Transverse colon (tissue), 4 donors: ENCODE data around the gene SPTBN5. TPM values are rescaled to one million over a fixed set of nuclear protein-coding genes. Genes with fewer than 3 reads are reported as not detected.

Source experiments
- DNase-seq: peaks from one replicate; pipeline ENCODE4 v3.0.0-alpha.2; 2019
- H3K27ac ChIP-seq, 4 donors: fragments of 200-600 bp; sonication (generic); 2 replicates each; pipeline ENCODE4 v1.5.1; 2016 to 2018; ENCODE audit warnings: inconsistent platforms in 4 of 4
- H3K27me3 ChIP-seq: fragments of 200-600 bp; sonication (generic); 2 replicates; pipeline ENCODE4 v1.5.1; 2017; ENCODE audit warnings: inconsistent platforms
- H3K36me3 ChIP-seq, 4 donors: fragments of 200-600 bp; sonication (generic); 2 replicates each; pipeline ENCODE4 v1.5.1; 2017 to 2019; ENCODE audit warnings: inconsistent platforms in 4 of 4
- H3K4me1 ChIP-seq, 4 donors: fragments of 200-600 bp; sonication (generic); 2 replicates each; pipeline ENCODE4 v1.5.1; 2017 to 2020; ENCODE audit warnings: inconsistent platforms in 4 of 4
- H3K4me3 ChIP-seq, 4 donors: fragments of 200-600 bp; sonication (generic); 1 replicate in 1 of 4; 2 replicates in 3 of 4; pipeline versions ENCODE4 v1.5.1 to v1.6.1; 2017 to 2019; ENCODE audit warnings: inconsistent platforms in 4 of 4
- H3K9me3 ChIP-seq, 2 donors: fragments of 200-600 bp; sonication (generic); 2 replicates each; pipeline ENCODE4 v1.5.1; 2017 to 2019; ENCODE audit warnings: inconsistent platforms in 2 of 2
- CTCF ChIP-seq, 5 experiments: fragments of 200-600 bp in 3 of 5; fragments of 450-650 bp in 2 of 5; sonication (generic) in 3 of 5; IDR thresholded peaks; 1 replicate in 2 of 5; 2 replicates in 3 of 5; pipeline ENCODE4 v1.5.1; 2016 to 2017; ENCODE audit warnings: antibody characterized with exemption in 5 of 5, inconsistent platforms in 3 of 5, mild to moderate bottlenecking in 2 of 5, moderate library complexity in 1 of 5
- EP300 ChIP-seq: sonication (generic); formaldehyde crosslinking; IDR thresholded peaks from one replicate; pipeline ENCODE4 v1.6.1; 2017; ENCODE audit warnings: antibody characterized with exemption, low read depth
- POLR2A ChIP-seq: fragments of 450-650 bp; IDR thresholded peaks from one replicate; pipeline ENCODE4 v1.6.1; 2016; ENCODE audit warnings: antibody characterized with exemption, mild to moderate bottlenecking, moderate library complexity
- POLR2AphosphoS5 ChIP-seq, 3 donors: sonication (generic); formaldehyde crosslinking; IDR thresholded peaks; one replicate each; pipeline ENCODE4 v1.6.1; 2016; ENCODE audit warnings: antibody characterized with exemption in 3 of 3
- WGBS, 2 donors: methylation state at CpG; one replicate each; pipeline ENCODE4 v1.1.5; 2018; ENCODE audit warnings: low coverage in 1 of 2; 5-methylcytosine and 5-hydroxymethylcytosine counted together
- in situ Hi-C, 4 donors: fragments of 200-750 bp; cut with MboI; loops; one replicate each; pipeline versions ENCODE4 v1.15.0 to v1.15.1; 2017; ENCODE audit warnings: low sequenced_read_pairs in 3 of 4, low pct_ligation_motif_present in 1 of 4, low pct_unique_long_range_greater_than_20kb in 1 of 4
- intact Hi-C: fragments of 100-400 bp; cut with DNase I; formaldehyde crosslinking; loops from one replicate; pipeline ENCODE4 v1.15.1; 2023; ENCODE audit warnings: low total_unique reads
- total RNA-seq, 4 donors: library from RNA; depleted of rRNA; stranded (reverse); fragments of >200 nt; gene quantifications; one replicate each; pipeline ENCODE4 v1.1.0, GENCODE V29; 2016

SPTBN5 gene
- total RNA-seq, 4 donors from 2014 or later, result 0.16 to 8.0 (median 1.1) TPM

DNA sequence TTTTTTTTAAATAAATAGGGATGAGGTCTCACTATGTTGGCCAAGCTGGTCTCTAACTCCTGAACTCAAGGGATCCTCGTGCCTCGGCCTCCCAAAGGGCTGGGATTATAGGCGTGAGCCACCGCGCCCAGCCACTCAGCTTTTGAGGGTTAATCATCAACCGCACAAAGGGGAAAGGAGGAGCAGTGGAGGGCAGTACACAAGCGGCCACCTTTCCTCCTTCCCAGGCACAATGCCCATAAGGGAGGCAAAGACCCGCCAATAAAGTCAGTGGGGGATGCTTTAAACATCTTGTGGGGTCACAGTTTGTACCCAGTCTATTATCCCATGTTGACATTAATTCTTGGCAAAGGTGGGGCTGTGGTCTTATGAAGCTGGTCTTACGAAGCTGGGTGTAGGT lies 46.1 kb upstream of the SPTBN5 start:
- 84 to 86% methylated on average over 9 of the region's 9 CpGs for WGBS, 2 donors
- H3K27ac ChIP-seq, result no peak overlapping the region
- H3K4me3 ChIP-seq, result no peak overlapping the region
- DNase-seq, result no peak
- no peaks in the 10 kb centered on the region for H3K27me3 ChIP-seq
- no peak for TF ChIP-seq EP300
- TF ChIP-seq CTCF (IDR thresholded peaks at IDR 0.05), result no peak
- no peak for TF ChIP-seq POLR2AphosphoS5 (IDR thresholded peaks at IDR 0.05)
- no peak for TF ChIP-seq POLR2A
- peaks cover 0 to 26% (median 4%) of the 10 kb centered on the region in 4 donors for H3K4me1 ChIP-seq
- intact Hi-C loops (no loop called here), in situ Hi-C loops (no loop called here)
- no peaks in the 10 kb centered on the region for H3K36me3 ChIP-seq
- H3K9me3 ChIP-seq, result no peaks in the 10 kb centered on the region

GRCh38 chr15:41937568-41937923 lies 43.7 kb upstream of the SPTBN5 start:
- TF ChIP-seq CTCF (IDR thresholded peaks at IDR 0.05) (no peak), POLR2AphosphoS5 (IDR thresholded peaks at IDR 0.05) (no peak), EP300 (no peak), POLR2A (no peak)
- intact Hi-C loops (no loop called here), in situ Hi-C loops (no loop called here)
- no peaks in the 10 kb centered on the region for H3K9me3 ChIP-seq
- H3K4me1 ChIP-seq, result peaks cover 3 to 40% (median 17%) of the 10 kb centered on the region in 4 donors
- H3K4me3 ChIP-seq, result no peak overlapping the region
- no peak for DNase-seq
- H3K27ac ChIP-seq, result peak overlapping the region; percentile 62 to 71 (median 68)
- H3K27me3 ChIP-seq, result no peaks in the 10 kb centered on the region
- no peaks in the 10 kb centered on the region for H3K36me3 ChIP-seq
- WGBS, 2 donors, result 74 to 88% methylated on average over 4 of the region's 4 CpGs

GRCh38 chr15:41936649-41937567 lies 43.1 kb upstream of the SPTBN5 start:
- Histone ChIP-seq H3K27me3 (no peaks in the 10 kb centered on the region), H3K27ac (peak overlapping the region; percentile 62 to 71 (median 68)), H3K4me3 (no peak overlapping the region), H3K9me3 (no peaks in the 10 kb centered on the region), H3K36me3 (no peaks in the 10 kb centered on the region), H3K4me1 (peaks cover 3 to 47% (median 19%) of the 10 kb centered on the region in 4 donors)
- intact Hi-C loops, result no loop called here
- 78% methylated on average over 19 of the region's 19 CpGs; no CpG with 5 or more reads in 1 of the 2 donors for WGBS, 2 donors
- peak; percentile 46 for DNase-seq
- TF ChIP-seq POLR2AphosphoS5 (IDR thresholded peaks at IDR 0.05), result peak in 2 of 3 donors; percentile 10 to 11
- no peak for TF ChIP-seq CTCF (IDR thresholded peaks at IDR 0.05)
- TF ChIP-seq EP300, result no peak
- in situ Hi-C loops, result no loop called here

DNA sequence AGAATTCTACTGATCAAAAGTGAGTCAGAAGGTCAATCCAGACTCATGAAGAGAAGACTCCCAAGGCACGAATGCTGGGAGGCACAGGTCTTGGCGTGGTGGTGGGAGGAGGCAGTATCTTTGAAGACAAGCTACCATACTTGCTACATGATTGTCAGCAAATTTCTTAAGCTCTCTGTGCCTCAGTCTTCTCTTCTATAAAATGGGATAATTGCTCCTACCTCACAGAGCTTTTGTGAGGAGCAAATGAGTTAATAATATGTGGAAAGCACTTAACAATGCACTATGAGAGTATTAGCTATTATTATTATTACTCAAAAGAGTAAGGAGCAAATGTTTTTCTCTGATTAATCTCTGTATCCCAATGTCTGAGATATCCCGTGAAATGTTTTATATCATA lies 42.3 kb upstream of the SPTBN5 start:
- TF ChIP-seq EP300 (no peak), POLR2A (no peak), POLR2AphosphoS5 (IDR thresholded peaks at IDR 0.05) (no peak), CTCF (IDR thresholded peaks at IDR 0.05) (no peak)
- WGBS, 2 donors, result 88 to 89% methylated on average over 3 of the region's 3 CpGs
- H3K27me3 ChIP-seq, result no peaks in the 10 kb centered on the region
- H3K27ac ChIP-seq, result peak overlapping the region; percentile 11 to 71 (median 54)
- no peaks in the 10 kb centered on the region for H3K36me3 ChIP-seq
- DNase-seq, result no peak
- no peaks in the 10 kb centered on the region for H3K9me3 ChIP-seq
- no peak overlapping the region for H3K4me3 ChIP-seq
- intact Hi-C loops, result no loop called here
- in situ Hi-C loops, result no loop called here
- peaks cover 5 to 52% (median 21%) of the 10 kb centered on the region in 4 donors for H3K4me1 ChIP-seq
